Osteocyte (in vitro differentiated cells): ENCODE data around the gene HIBADH. TPM values are rescaled to one million over a fixed set of nuclear protein-coding genes. Genes with fewer than 3 reads are reported as not detected.

Experiments used
- DNase-seq: peaks from one replicate; pipeline ENCODE4 v3.0.0; 2021; ENCODE audit warnings: mixed read lengths; ENCODE audit not compliant: unreplicated experiment; ENCODE audit errors: extremely low spot score
- H3K27ac Mint-ChIP-seq: one replicate; pipeline ENCODE4 v1.8.0; 2021; ENCODE audit warnings: mild to moderate bottlenecking, mixed read lengths; ENCODE audit not compliant: unreplicated experiment
- H3K27me3 Mint-ChIP-seq: one replicate; pipeline ENCODE4 v1.8.0; 2021; ENCODE audit warnings: mixed read lengths; ENCODE audit not compliant: unreplicated experiment
- H3K36me3 Mint-ChIP-seq: one replicate; pipeline ENCODE4 v1.8.0; 2021; ENCODE audit warnings: mixed read lengths; ENCODE audit not compliant: unreplicated experiment
- H3K4me1 Mint-ChIP-seq: one replicate; pipeline ENCODE4 v1.8.0; 2021; ENCODE audit warnings: mixed read lengths; ENCODE audit not compliant: unreplicated experiment
- H3K4me3 Mint-ChIP-seq: one replicate; pipeline ENCODE4 v1.8.0; 2021; ENCODE audit warnings: mild to moderate bottlenecking, moderate library complexity, mixed read lengths; ENCODE audit not compliant: unreplicated experiment
- H3K9me3 Mint-ChIP-seq: one replicate; pipeline ENCODE4 v1.8.0; 2021; ENCODE audit warnings: mixed read lengths; ENCODE audit not compliant: unreplicated experiment
- CTCF ChIP-seq: fragments of 200-600 bp; sonication (generic); IDR thresholded peaks from 2 replicates; pipeline ENCODE4 v1.5.0; 2021; ENCODE audit warnings: antibody characterized with exemption, mild to moderate bottlenecking, moderate library complexity
- total RNA-seq: library from RNA; stranded (reverse); gene quantifications from 2 replicates; pipeline ENCODE4 v1.2.1, GENCODE V29; 2021

The HIBADH gene
- total RNA-seq, 1 donor from 2014 or later = 31.9 TPM

GRCh38 chr7:27671675-27672074, 9.0 kb upstream of the HIBADH start:
- DNase-seq = no peak
- Mint-ChIP-seq H3K36me3 (no peaks in the 10 kb centered on the region), H3K9me3 (no peaks in the 10 kb centered on the region), H3K4me1 (peaks cover 7% of the 10 kb centered on the region), H3K27me3 (no peaks in the 10 kb centered on the region), H3K4me3 (no peak overlapping the region), H3K27ac (no peak overlapping the region)
- no peak for TF ChIP-seq CTCF

GRCh38 chr7:27670676-27671075, 8.0 kb upstream of the HIBADH start:
- Mint-ChIP-seq H3K36me3 (no peaks in the 10 kb centered on the region), H3K4me3 (no peak overlapping the region), H3K4me1 (peaks cover 7% of the 10 kb centered on the region), H3K27me3 (no peaks in the 10 kb centered on the region), H3K27ac (no peak overlapping the region), H3K9me3 (no peaks in the 10 kb centered on the region)
- TF ChIP-seq CTCF = no peak
- no peak for DNase-seq

GRCh38 chr7:27670177-27670576, 7.5 kb upstream of the HIBADH start:
- TF ChIP-seq CTCF = no peak
- no peak for DNase-seq

GRCh38 chr7:27665531-27665930, 2.8 kb upstream of the HIBADH start:
- no peak for DNase-seq
- no peaks in the 10 kb centered on the region for H3K9me3 Mint-ChIP-seq
- TF ChIP-seq CTCF = no peak
- no peak overlapping the region for H3K27ac Mint-ChIP-seq
- H3K4me1 Mint-ChIP-seq = peaks cover 23% of the 10 kb centered on the region
- H3K27me3 Mint-ChIP-seq = no peaks in the 10 kb centered on the region
- no peak overlapping the region for H3K4me3 Mint-ChIP-seq
- H3K36me3 Mint-ChIP-seq = no peaks in the 10 kb centered on the region

More at GRCh38 chr7:27670177-27670576, 7.5 kb upstream of the HIBADH start:
- Mint-ChIP-seq H3K27me3 (no peaks in the 10 kb centered on the region), H3K4me1 (peaks cover 7% of the 10 kb centered on the region), H3K36me3 (no peaks in the 10 kb centered on the region), H3K27ac (no peak overlapping the region), H3K9me3 (no peaks in the 10 kb centered on the region), H3K4me3 (no peak overlapping the region)

DNA sequence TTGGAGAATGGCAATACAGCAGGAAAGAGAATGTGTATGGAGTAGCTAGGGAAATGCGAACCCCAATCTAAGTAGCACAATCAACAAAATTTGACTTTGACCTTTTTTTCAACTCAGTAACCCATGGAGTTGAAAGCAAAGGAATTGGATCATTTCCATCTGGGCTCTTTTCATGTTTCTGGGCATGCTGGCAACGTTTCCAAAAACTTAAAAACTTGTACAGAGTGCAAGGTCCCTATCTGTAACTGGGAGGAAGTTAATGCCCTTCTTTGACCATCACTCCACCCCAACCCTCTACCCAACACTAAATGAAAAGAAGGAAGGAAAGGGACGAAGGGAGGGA, 1.3 kb upstream of the HIBADH start:
- no peak for TF ChIP-seq CTCF
- peak overlapping the region; percentile 86 for H3K4me3 Mint-ChIP-seq
- H3K9me3 Mint-ChIP-seq = no peaks in the 10 kb centered on the region
- DNase-seq = no peak
- peak overlapping the region; percentile 97 for H3K27ac Mint-ChIP-seq
- no peaks in the 10 kb centered on the region for H3K27me3 Mint-ChIP-seq
- peaks cover 17% of the 10 kb centered on the region for H3K4me1 Mint-ChIP-seq
- no peaks in the 10 kb centered on the region for H3K36me3 Mint-ChIP-seq
